ENCODE results near the gene RAD51B. TPM values are rescaled to one million over a fixed set of nuclear protein-coding genes. Genes with fewer than 3 reads are reported as not detected.

RAD51B gene
- total and polyA plus RNA-seq, 9 of the 15 experiments (the other 6 are each of a cell fraction or from before 2014, with no cell fraction given) = 8.5 to 17.3 (median 11.3) TPM

DNA sequence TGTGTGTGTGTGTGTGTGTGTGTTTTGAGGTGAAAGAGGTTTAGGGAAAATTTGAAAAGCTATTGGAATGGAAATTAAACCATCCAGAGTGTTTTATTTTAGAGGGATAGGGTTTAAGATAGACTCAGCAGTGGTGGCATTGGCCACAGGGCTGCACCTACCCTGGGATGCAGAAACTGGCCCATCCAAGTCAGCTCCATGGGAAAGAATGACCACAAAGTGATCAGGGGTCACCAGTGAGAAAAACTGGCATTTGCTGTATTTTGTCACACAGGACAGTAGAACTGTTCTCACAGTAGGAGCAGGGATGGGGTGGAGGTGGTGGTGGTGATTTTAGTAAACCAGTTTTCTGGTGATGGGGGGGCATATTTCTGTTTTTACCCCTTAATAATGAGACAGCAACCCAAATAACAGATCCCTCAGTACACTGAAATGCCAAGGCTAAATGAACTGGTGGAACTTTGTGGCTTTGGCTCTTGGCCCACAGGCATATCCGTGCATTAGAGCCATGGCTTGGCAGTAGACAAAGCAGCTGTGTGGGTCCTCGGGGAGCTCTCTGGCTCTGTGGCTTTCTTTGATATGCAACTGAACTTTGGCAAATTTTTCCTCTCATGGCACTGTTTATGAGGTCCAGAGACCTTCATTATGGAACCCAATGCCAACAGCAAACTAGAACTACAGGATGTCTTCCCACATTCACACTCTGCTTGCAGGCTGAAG is 625.0 kb downstream of the RAD51B start (continued):
- TF ChIP-seq E2F6 (IDR thresholded peaks at IDR 0.05; ENCODE audit: borderline replicate concordance in 1 of 2, extremely low read depth in 1 of 2, insufficient read depth in 1 of 2, insufficient read length in 1 of 2, low read depth in 1 of 2, low read length in 1 of 2, poor library complexity in 1 of 2, severe bottlenecking in 1 of 2) = no peak
- TF ChIP-seq HMGXB4 (CRISPR knock-in tag; IDR thresholded peaks at IDR 0.05) = no peak
- TF ChIP-seq ZBTB43 (CRISPR knock-in tag; IDR thresholded peaks at IDR 0.05) = no peak
- TF ChIP-seq, protein P1, sequence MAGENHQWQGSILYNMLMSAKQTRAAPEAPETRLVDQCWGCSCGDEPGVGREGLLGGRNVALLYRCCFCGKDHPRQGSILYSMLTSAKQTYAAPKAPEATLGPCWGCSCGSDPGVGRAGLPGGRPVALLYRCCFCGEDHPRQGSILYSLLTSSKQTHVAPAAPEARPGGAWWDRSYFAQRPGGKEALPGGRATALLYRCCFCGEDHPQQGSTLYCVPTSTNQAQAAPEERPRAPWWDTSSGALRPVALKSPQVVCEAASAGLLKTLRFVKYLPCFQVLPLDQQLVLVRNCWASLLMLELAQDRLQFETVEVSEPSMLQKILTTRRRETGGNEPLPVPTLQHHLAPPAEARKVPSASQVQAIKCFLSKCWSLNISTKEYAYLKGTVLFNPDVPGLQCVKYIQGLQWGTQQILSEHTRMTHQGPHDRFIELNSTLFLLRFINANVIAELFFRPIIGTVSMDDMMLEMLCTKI (IDR thresholded peaks at IDR 0.05; ENCODE audit: partially characterized antibody) = no peak
- TF ChIP-seq NFE2L1 (tag; IDR thresholded peaks at IDR 0.05; ENCODE audit: borderline replicate concordance, low read depth) = no peak
- TF ChIP-seq ZNF12 (CRISPR knock-in tag; IDR thresholded peaks at IDR 0.05) = no peak
- TF ChIP-seq CUX1 (CRISPR knock-in tag; IDR thresholded peaks at IDR 0.05) = no peak
- no peak for TF ChIP-seq MCM5 (IDR thresholded peaks at IDR 0.05; ENCODE audit: low read depth)
- TF ChIP-seq KDM1A (IDR thresholded peaks at IDR 0.05) = no peak
- TF ChIP-seq PHF8 (IDR thresholded peaks at IDR 0.05; ENCODE audit: borderline replicate concordance, low read length) = no peak

Data from K562 (cell line).